CD14-positive monocyte (primary cell): ENCODE measurements around the gene UBE2J2. TPM values are rescaled to one million over a fixed set of nuclear protein-coding genes. Genes with fewer than 3 reads are reported as not detected.
A peak's percentile ranks its signal among the peaks of the same experiment; 100 is the strongest.

ENCODE experiments used
- DNase-seq, 3 donors: peaks; one replicate each; pipeline ENCODE4 v3.0.0-alpha.2; 2011 to 2022
- H2AFZ ChIP-seq: 2 replicates; pipeline ENCODE4 v1.6.0; 2012; ENCODE audit warnings: mild to moderate bottlenecking, low read depth, low read length, inconsistent platforms; ENCODE audit not compliant: insufficient read depth, poor library complexity, severe bottlenecking
- H3K27ac ChIP-seq, 2 donors: 1 replicate in 1 of 2; 2 replicates in 1 of 2; pipeline ENCODE4 v1.5.1; 2012 to 2013; ENCODE audit warnings: low read length in 2 of 2, control low read depth in 1 of 2, inconsistent platforms in 1 of 2, low read depth in 1 of 2, mild to moderate bottlenecking in 1 of 2
- H3K27me3 ChIP-seq, 2 donors: one replicate each; pipeline versions ENCODE4 v1.6.0 to v1.6.1; 2011 to 2013; ENCODE audit warnings: low read length in 2 of 2; ENCODE audit not compliant: control insufficient read depth in 2 of 2, insufficient read depth in 2 of 2
- H3K36me3 ChIP-seq, 2 donors: replicated peaks in 1 of 2; 1 replicate in 1 of 2; 2 replicates in 1 of 2; pipeline versions ENCODE4 v1.5.1 to v1.6.1; 2012 to 2013; ENCODE audit warnings: low read length in 2 of 2, control low read depth in 1 of 2, inconsistent platforms in 1 of 2, mild to moderate bottlenecking in 1 of 2; ENCODE audit not compliant: insufficient read depth in 2 of 2, control insufficient read depth in 1 of 2
- H3K4me1 ChIP-seq, 2 donors: 1 replicate in 1 of 2; 2 replicates in 1 of 2; pipeline versions ENCODE4 v1.5.1 to v1.6.1; 2012 to 2013; ENCODE audit warnings: low read length in 2 of 2, control low read depth in 1 of 2, inconsistent platforms in 1 of 2, mild to moderate bottlenecking in 1 of 2, moderate library complexity in 1 of 2; ENCODE audit not compliant: insufficient read depth in 2 of 2, control insufficient read depth in 1 of 2
- H3K4me2 ChIP-seq: replicated peaks from 2 replicates; pipeline ENCODE3; 2012; ENCODE audit warnings: low read length, moderate library complexity, mild to moderate bottlenecking; ENCODE audit not compliant: poor library complexity, severe bottlenecking; ENCODE audit errors: extremely low read depth
- H3K4me3 ChIP-seq, 3 experiments: fragments of 200-600 bp in 1 of 3; sonication (generic) in 1 of 3; replicated peaks in 1 of 3; 1 replicate in 2 of 3; 2 replicates in 1 of 3; pipeline ENCODE4 v1.5.1; 2011 to 2013; ENCODE audit warnings: low read length in 3 of 3, mild to moderate bottlenecking in 3 of 3, control low read depth in 2 of 3, low read depth in 2 of 3, inconsistent platforms in 1 of 3, moderate library complexity in 1 of 3
- H3K79me2 ChIP-seq: 2 replicates; pipeline ENCODE4 v1.6.0; 2012; ENCODE audit warnings: mild to moderate bottlenecking, control low read depth, inconsistent platforms, low read length, moderate library complexity; ENCODE audit not compliant: insufficient read depth
- H3K9ac ChIP-seq: 2 replicates; pipeline ENCODE4 v1.6.0; 2017; ENCODE audit warnings: low read length, mild to moderate bottlenecking; ENCODE audit not compliant: insufficient read depth, poor library complexity, severe bottlenecking
- H3K9me3 ChIP-seq, 2 donors: replicated peaks in 1 of 2; 1 replicate in 1 of 2; 2 replicates in 1 of 2; pipeline versions ENCODE4 v1.5.1 to v1.6.1; 2012 to 2013; ENCODE audit warnings: low read length in 2 of 2, control low read depth in 1 of 2; ENCODE audit not compliant: control insufficient read depth in 1 of 2, insufficient read depth in 1 of 2
- H4K20me1 ChIP-seq: 2 replicates; pipeline ENCODE4 v1.6.0; 2012; ENCODE audit warnings: mild to moderate bottlenecking, low read length, control low read depth, moderate library complexity; ENCODE audit not compliant: insufficient read depth
- H3K27ac Mint-ChIP-seq, 7 donors: one replicate each; pipeline ENCODE4 v1.8.0; 2020; ENCODE audit warnings: mild to moderate bottlenecking in 7 of 7, mixed read lengths in 7 of 7, moderate library complexity in 6 of 7, inconsistent platforms in 2 of 7
- H3K27me3 Mint-ChIP-seq, 3 donors: one replicate each; pipeline ENCODE4 v1.8.0; 2021 to 2022; ENCODE audit warnings: low read depth in 3 of 3, mild to moderate bottlenecking in 3 of 3, mixed read lengths in 3 of 3, moderate library complexity in 3 of 3, inconsistent platforms in 1 of 3
- H3K36me3 Mint-ChIP-seq, 2 donors: one replicate each; pipeline ENCODE4 v1.8.0; 2020; ENCODE audit warnings: mixed read lengths in 2 of 2, inconsistent platforms in 1 of 2, mild to moderate bottlenecking in 1 of 2
- H3K4me1 Mint-ChIP-seq: one replicate; pipeline ENCODE4 v1.8.0; 2020; ENCODE audit warnings: mild to moderate bottlenecking, mixed read lengths
- H3K4me3 Mint-ChIP-seq, 2 donors: one replicate each; pipeline ENCODE4 v1.8.0; 2020; ENCODE audit warnings: mild to moderate bottlenecking in 2 of 2, mixed read lengths in 2 of 2, moderate library complexity in 1 of 2
- H3K9me3 Mint-ChIP-seq, 7 donors: one replicate each; pipeline ENCODE4 v1.8.0; 2020 to 2022; ENCODE audit warnings: mixed read lengths in 7 of 7, mild to moderate bottlenecking in 6 of 7, moderate library complexity in 6 of 7, inconsistent platforms in 2 of 7
- CTCF ChIP-seq: fragments of 200-600 bp; IDR thresholded peaks from one replicate; pipeline ENCODE4 v1.8.0; 2022; ENCODE audit warnings: antibody characterized with exemption, mild to moderate bottlenecking
- WGBS: methylation state at CpG from one replicate; pipeline ENCODE4 v1.1.5; 2013; ENCODE audit warnings: missing lambda C conversion rate; ENCODE audit not compliant: insufficient coverage; 5-methylcytosine and 5-hydroxymethylcytosine counted together
- intact Hi-C, 2 donors: fragments of 100-400 bp; cut with micrococcal nuclease; formaldehyde crosslinking; loops; one replicate each; pipeline versions ENCODE4 v1.15.0 to v1.15.1; 2023
- polyA plus RNA-seq, 3 donors: library from polyadenylated mRNA; depleted of rRNA in 1 of 3; unstranded in 2 of 3; stranded (reverse) in 1 of 3; fragments of 300-500 nt in 2 of 3; fragments of >200 nt in 1 of 3; fragmentation: Illumina TruSeq in 2 of 3; gene quantifications; 1 replicate in 2 of 3; 2 replicates in 1 of 3; pipeline ENCODE4 v1.2.3, GENCODE V29; 2012 to 2021

The UBE2J2 gene
- polyA plus RNA-seq, 3 donors = 36.5 to 83.2 (median 72.1) TPM

DNA sequence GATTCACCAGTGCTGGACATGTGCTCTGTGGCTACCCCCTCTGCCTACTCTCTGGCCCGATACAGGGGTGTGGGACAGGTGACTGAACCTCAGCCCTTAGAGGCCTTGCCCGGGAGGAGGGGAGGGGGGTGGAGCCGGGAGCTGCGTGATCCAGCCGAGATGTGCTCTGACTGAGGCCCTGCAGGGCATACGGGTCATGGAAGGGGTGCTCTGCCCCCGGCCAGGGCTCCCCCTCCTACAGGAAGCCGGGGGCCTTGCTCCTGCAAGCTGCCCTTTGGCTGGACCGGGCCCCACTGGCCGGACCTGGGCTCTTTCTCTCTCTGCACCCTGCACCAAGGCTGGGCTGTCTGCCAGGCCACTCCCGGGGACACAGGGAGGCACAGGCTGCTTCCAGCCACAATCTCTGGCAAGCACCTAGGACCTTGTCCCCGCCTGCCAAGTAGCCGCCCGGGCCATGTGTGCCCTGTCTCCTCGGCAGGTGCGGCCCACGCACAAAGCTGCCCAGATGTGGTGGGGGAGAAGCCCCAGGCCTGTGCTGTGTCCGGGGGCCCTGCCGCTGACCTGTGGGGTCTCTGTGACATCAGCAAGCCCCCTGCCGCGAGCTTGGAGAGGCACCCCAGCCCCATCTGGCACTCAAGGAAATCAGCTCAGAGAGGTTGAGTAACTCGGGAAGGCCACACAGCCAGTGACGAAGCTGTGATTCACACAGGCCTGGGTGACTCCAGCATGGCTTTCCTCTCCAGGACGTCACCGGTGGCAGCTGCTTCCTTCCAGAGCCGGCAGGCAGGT is 8.1 kb upstream of the UBE2J2 start:
- Histone ChIP-seq H2AFZ (no peak overlapping the region), H3K36me3 (no peaks in the 10 kb centered on the region), H3K4me1 (no peaks in the 10 kb centered on the region), H3K9ac (no peak overlapping the region), H3K79me2 (no peaks in the 10 kb centered on the region), H4K20me1 (no peaks in the 10 kb centered on the region), H3K4me2 (no peak overlapping the region), H3K9me3 (no peaks in the 10 kb centered on the region), H3K4me3 (no peak overlapping the region), H3K27ac (no peak overlapping the region), H3K27me3 (no peaks in the 10 kb centered on the region)
- Mint-ChIP-seq H3K27ac (peak overlapping the region in 1 of 7 donors; percentile 57), H3K27me3 (peaks cover 1 to 3% (median 3%) of the 10 kb centered on the region in 3 donors), H3K36me3 (no peaks in the 10 kb centered on the region), H3K9me3 (peaks cover 0 to 4% (median 0%) of the 10 kb centered on the region in 7 donors), H3K4me1 (no peaks in the 10 kb centered on the region), H3K4me3 (no peak overlapping the region)
- intact Hi-C loops = no loop called here
- TF ChIP-seq CTCF = no peak
- peak in 1 of 3 donors; percentile 63 for DNase-seq
- WGBS = 79% methylated on average over 25 of the region's 26 CpGs

- no peak overlapping the region for H3K4me2 ChIP-seq
- no peak for DNase-seq
- H3K4me3 Mint-ChIP-seq = no peak overlapping the region
- no peak for TF ChIP-seq CTCF
- peaks cover 0 to 4% (median 0%) of the 10 kb centered on the region in 7 donors for H3K9me3 Mint-ChIP-seq
- H3K27me3 ChIP-seq = no peaks in the 10 kb centered on the region
- 94% methylated on average over 20 of the region's 21 CpGs for WGBS
- no peak overlapping the region for H3K4me3 ChIP-seq
- no peaks in the 10 kb centered on the region for H3K9me3 ChIP-seq
- no peak overlapping the region for H3K27ac ChIP-seq
- H3K79me2 ChIP-seq = no peaks in the 10 kb centered on the region
- intact Hi-C loops = no loop called here
- H2AFZ ChIP-seq = no peak overlapping the region
- H3K27ac Mint-ChIP-seq = no peak overlapping the region
- no peaks in the 10 kb centered on the region for H4K20me1 ChIP-seq
- H3K36me3 Mint-ChIP-seq = no peaks in the 10 kb centered on the region
- no peaks in the 10 kb centered on the region for H3K4me1 Mint-ChIP-seq
- H3K9ac ChIP-seq = no peak overlapping the region
- H3K36me3 ChIP-seq = no peaks in the 10 kb centered on the region
- H3K4me1 ChIP-seq = no peaks in the 10 kb centered on the region
- H3K27me3 Mint-ChIP-seq = peaks cover 1 to 3% (median 3%) of the 10 kb centered on the region in 3 donors
Observed at GRCh38 chr1:1280782-1281481, 7.3 kb upstream of the UBE2J2 start.
